Measurements from ENCODE around the gene CLDN20. TPM values are rescaled to one million over a fixed set of nuclear protein-coding genes. Genes with fewer than 3 reads are reported as not detected.

The CLDN20 gene
- total and polyA plus RNA-seq, 7 experiments from 2014 or later: not detected

- no peaks in the 10 kb centered on the region for H3K9me3 ChIP-seq (ENCODE audit: control insufficient read depth in 2 of 3, low read length in 3 of 3)
- H3K4me3 ChIP-seq (ENCODE audit: low read length): no peak overlapping the region
- Mint-ChIP-seq H3K36me3 (peaks cover 7 to 34% (median 17%) of the 10 kb centered on the region in 5 donors), H3K4me1 (peaks cover 9 to 40% (median 14%) of the 10 kb centered on the region in 7 donors), H3K27ac (no peak overlapping the region), H3K27me3 (no peaks in the 10 kb centered on the region), H3K9me3 (no peaks in the 10 kb centered on the region), H3K4me3 (no peak overlapping the region)
- DNase-seq (no peak), ATAC-seq (no peak)
- H3K4me1 ChIP-seq (ENCODE audit: control insufficient read depth in 2 of 2, insufficient read depth in 2 of 2, low read length in 2 of 2): peaks cover 0 to 4% of the 10 kb centered on the region in 2 donors
- H3K27me3 ChIP-seq (ENCODE audit: control insufficient read depth in 2 of 2, insufficient read depth in 2 of 2, low read length in 2 of 2): no peaks in the 10 kb centered on the region
- POLR2A ChIA-PET: no interaction called here
- no peak overlapping the region for H3K27ac ChIP-seq (ENCODE audit: low read depth, low read length)
- CTCF ChIA-PET: no interaction called here
- peaks cover 0 to 33% (median 0%) of the 10 kb centered on the region in 3 experiments for H3K36me3 ChIP-seq (ENCODE audit: control insufficient read depth in 2 of 3, insufficient read depth in 3 of 3, low read length in 3 of 3)
- intact Hi-C loops (cut with micrococcal nuclease): loop anchor here in 1 of 2 donors (10.0 kb wide), 1 partner anchor 346 kb away; no protein-coding TSS in a partner anchor
Observed at GRCh38 chr6:155271145-155271544, 7.3 kb downstream of the CLDN20 start.

GRCh38 chr6:155272353-155273232, 8.8 kb downstream of the CLDN20 start:
- peaks cover 12 to 52% (median 17%) of the 10 kb centered on the region in 7 donors for H3K4me1 Mint-ChIP-seq
- peaks cover 0 to 4% of the 10 kb centered on the region in 2 donors for H3K4me1 ChIP-seq (ENCODE audit: control insufficient read depth in 2 of 2, insufficient read depth in 2 of 2, low read length in 2 of 2)
- no peak overlapping the region for H3K4me3 ChIP-seq (ENCODE audit: low read length)
- H3K9me3 ChIP-seq (ENCODE audit: control insufficient read depth in 2 of 3, low read length in 3 of 3): no peaks in the 10 kb centered on the region
- no peaks in the 10 kb centered on the region for H3K27me3 Mint-ChIP-seq
- POLR2A ChIA-PET: no interaction called here
- intact Hi-C loops (cut with micrococcal nuclease): loop anchor here in 1 of 2 donors (10.0 kb wide), 1 partner anchor 348 kb away; no protein-coding TSS in a partner anchor
- H3K27ac Mint-ChIP-seq: peak overlapping the region in 1 of 9 donors; percentile 17
- H3K36me3 ChIP-seq (ENCODE audit: control insufficient read depth in 2 of 3, insufficient read depth in 3 of 3, low read length in 3 of 3): peaks cover 0 to 28% (median 0%) of the 10 kb centered on the region in 3 experiments
- ATAC-seq: no peak
- no peaks in the 10 kb centered on the region for H3K9me3 Mint-ChIP-seq
- H3K27me3 ChIP-seq (ENCODE audit: control insufficient read depth in 2 of 2, insufficient read depth in 2 of 2, low read length in 2 of 2): no peaks in the 10 kb centered on the region
- no peak overlapping the region for H3K27ac ChIP-seq (ENCODE audit: low read depth, low read length)
- CTCF ChIA-PET: no interaction called here
- H3K36me3 Mint-ChIP-seq: peaks cover 6 to 34% (median 16%) of the 10 kb centered on the region in 5 donors
- DNase-seq: no peak
- no peak overlapping the region for H3K4me3 Mint-ChIP-seq

- Mint-ChIP-seq H3K4me1 (peaks cover 7 to 50% (median 18%) of the 10 kb centered on the region in 7 donors), H3K27ac (peak overlapping the region in 3 of 9 donors; percentile 46 to 62 (median 54)), H3K36me3 (peaks cover 3 to 32% (median 16%) of the 10 kb centered on the region in 5 donors), H3K4me3 (no peak overlapping the region), H3K9me3 (no peaks in the 10 kb centered on the region), H3K27me3 (no peaks in the 10 kb centered on the region)
- H3K36me3 ChIP-seq (ENCODE audit: control insufficient read depth in 2 of 3, insufficient read depth in 3 of 3, low read length in 3 of 3): peaks cover 0 to 28% (median 2%) of the 10 kb centered on the region in 3 experiments
- no peak overlapping the region for H3K27ac ChIP-seq (ENCODE audit: low read depth, low read length)
- POLR2A ChIA-PET: no interaction called here
- H3K4me1 ChIP-seq (ENCODE audit: control insufficient read depth in 2 of 2, insufficient read depth in 2 of 2, low read length in 2 of 2): peaks cover 0 to under 1% of the 10 kb centered on the region in 2 donors
- ATAC-seq (no peak), DNase-seq (no peak)
- intact Hi-C loops (cut with micrococcal nuclease): loop anchor here in 1 of 2 donors (10.0 kb wide), 1 partner anchor 349 kb away; no protein-coding TSS in a partner anchor
- H3K4me3 ChIP-seq (ENCODE audit: low read length): no peak overlapping the region
- CTCF ChIA-PET: no interaction called here
- H3K9me3 ChIP-seq (ENCODE audit: control insufficient read depth in 2 of 3, low read length in 3 of 3): no peaks in the 10 kb centered on the region
- H3K27me3 ChIP-seq (ENCODE audit: control insufficient read depth in 2 of 2, insufficient read depth in 2 of 2, low read length in 2 of 2): no peaks in the 10 kb centered on the region
Observed at GRCh38 chr6:155273431-155273830, 9.6 kb downstream of the CLDN20 start.

GRCh38 chr6:155274106-155274505, 10.3 kb downstream of the CLDN20 start:
- POLR2A ChIA-PET: no interaction called here

GRCh38 chr6:155274533-155274932, 10.7 kb downstream of the CLDN20 start:
- Mint-ChIP-seq H3K27ac (no peak overlapping the region), H3K36me3 (peaks cover 6 to 42% (median 27%) of the 10 kb centered on the region in 5 donors), H3K27me3 (no peaks in the 10 kb centered on the region), H3K4me3 (no peak overlapping the region), H3K9me3 (no peaks in the 10 kb centered on the region), H3K4me1 (peaks cover 7 to 56% (median 18%) of the 10 kb centered on the region in 7 donors)
- CTCF ChIA-PET: no interaction called here
- Histone ChIP-seq H3K27me3 (ENCODE audit: control insufficient read depth in 2 of 2, insufficient read depth in 2 of 2, low read length in 2 of 2) (no peaks in the 10 kb centered on the region), H3K4me3 (ENCODE audit: low read length) (no peak overlapping the region), H3K27ac (ENCODE audit: low read depth, low read length) (no peak overlapping the region), H3K36me3 (ENCODE audit: control insufficient read depth in 2 of 3, insufficient read depth in 3 of 3, low read length in 3 of 3) (peaks cover 0 to 28% (median 4%) of the 10 kb centered on the region in 3 experiments), H3K9me3 (ENCODE audit: control insufficient read depth in 2 of 3, low read length in 3 of 3) (no peaks in the 10 kb centered on the region), H3K4me1 (ENCODE audit: control insufficient read depth in 2 of 2, insufficient read depth in 2 of 2, low read length in 2 of 2) (no peaks in the 10 kb centered on the region)
- ATAC-seq: no peak
- intact Hi-C loops (cut with micrococcal nuclease): loop anchor here in 1 of 2 donors (10.0 kb wide), 1 partner anchor 350 kb away; no protein-coding TSS in a partner anchor
- DNase-seq: no peak
- POLR2A ChIA-PET: no interaction called here

More at GRCh38 chr6:155274106-155274505, 10.3 kb downstream of the CLDN20 start:
- Histone ChIP-seq H3K27ac (ENCODE audit: low read depth, low read length) (no peak overlapping the region), H3K27me3 (ENCODE audit: control insufficient read depth in 2 of 2, insufficient read depth in 2 of 2, low read length in 2 of 2) (no peaks in the 10 kb centered on the region), H3K9me3 (ENCODE audit: control insufficient read depth in 2 of 3, low read length in 3 of 3) (no peaks in the 10 kb centered on the region), H3K4me1 (ENCODE audit: control insufficient read depth in 2 of 2, insufficient read depth in 2 of 2, low read length in 2 of 2) (no peaks in the 10 kb centered on the region), H3K4me3 (ENCODE audit: low read length) (no peak overlapping the region), H3K36me3 (ENCODE audit: control insufficient read depth in 2 of 3, insufficient read depth in 3 of 3, low read length in 3 of 3) (peaks cover 0 to 28% (median 4%) of the 10 kb centered on the region in 3 experiments)
- peaks cover 3 to 38% (median 23%) of the 10 kb centered on the region in 5 donors for H3K36me3 Mint-ChIP-seq
- H3K27ac Mint-ChIP-seq: no peak overlapping the region
- CTCF ChIA-PET: no interaction called here
- no peaks in the 10 kb centered on the region for H3K27me3 Mint-ChIP-seq
- peaks cover 7 to 55% (median 18%) of the 10 kb centered on the region in 7 donors for H3K4me1 Mint-ChIP-seq
- no peaks in the 10 kb centered on the region for H3K9me3 Mint-ChIP-seq
- ATAC-seq: no peak
- intact Hi-C loops (cut with micrococcal nuclease): loop anchor here in 1 of 2 donors (10.0 kb wide), 1 partner anchor 349 kb away; no protein-coding TSS in a partner anchor
- H3K4me3 Mint-ChIP-seq: no peak overlapping the region
- no peak for DNase-seq

- Mint-ChIP-seq H3K4me3 (no peak overlapping the region), H3K4me1 (peaks cover 8 to 60% (median 18%) of the 10 kb centered on the region in 7 donors), H3K9me3 (no peaks in the 10 kb centered on the region), H3K36me3 (peaks cover 11 to 46% (median 32%) of the 10 kb centered on the region in 5 donors), H3K27ac (peak overlapping the region in 1 of 9 donors; percentile 6), H3K27me3 (no peaks in the 10 kb centered on the region)
- Histone ChIP-seq H3K27me3 (ENCODE audit: control insufficient read depth in 2 of 2, insufficient read depth in 2 of 2, low read length in 2 of 2) (no peaks in the 10 kb centered on the region), H3K4me3 (ENCODE audit: low read length) (no peak overlapping the region), H3K27ac (ENCODE audit: low read depth, low read length) (no peak overlapping the region), H3K9me3 (ENCODE audit: control insufficient read depth in 2 of 3, low read length in 3 of 3) (no peaks in the 10 kb centered on the region), H3K4me1 (ENCODE audit: control insufficient read depth in 2 of 2, insufficient read depth in 2 of 2, low read length in 2 of 2) (no peaks in the 10 kb centered on the region), H3K36me3 (ENCODE audit: control insufficient read depth in 2 of 3, insufficient read depth in 3 of 3, low read length in 3 of 3) (peaks cover 0 to 28% (median 4%) of the 10 kb centered on the region in 3 experiments)
- DNase-seq: no peak
- no peak for ATAC-seq
- ChIA-PET CTCF (no interaction called here), POLR2A (no interaction called here)
- intact Hi-C loops (cut with micrococcal nuclease): loop anchor here in 1 of 2 donors (10.0 kb wide), 1 partner anchor 351 kb away; no protein-coding TSS in a partner anchor
Observed at GRCh38 chr6:155275808-155276480, 12.1 kb downstream of the CLDN20 start.
